GM12878 (cell line): ENCODE measurements around the gene HNRNPA1. TPM values are rescaled to one million over a fixed set of nuclear protein-coding genes. Genes with fewer than 3 reads are reported as not detected.
"Not testable (repeated sequence)": the region's sequence is repeated elsewhere in the genome, so short reads cannot be mapped to it uniquely, and the experiment has no call there.

Experiments used
- ATAC-seq: fragments of 200-7000 bp; cut with Tn5 transposase; 3 replicates; pipeline ENCODE4 v1.9.1; 2020; ENCODE audit warnings: mild to moderate bottlenecking, moderate library complexity
- BruUV-seq: library from RNA; stranded (reverse); fragments of 400-500 nt; replicated peaks from 2 replicates; lab custom pipeline; 2021; lab: Mats Ljungman, UMichigan
- CTCF ChIA-PET: fragments of 300-600 bp; sonication (Branson Sonifier 250); formaldehyde crosslinking; extraction: SDS; loops from one replicate; lab custom pipeline; 2021; ENCODE audit warnings: inconsistent platforms; lab: Yijun Ruan, JAX
- POLR2A ChIA-PET: fragments of 350-600 bp; formaldehyde crosslinking; extraction: SDS; loops from one replicate; lab custom pipeline; 2021; ENCODE audit warnings: inconsistent platforms; lab: Charles Lee
- RAD21 ChIA-PET: fragments of 300-600 bp; sonication (Branson Sonifier 250); formaldehyde crosslinking; loops from one replicate; lab custom pipeline; 2023; ENCODE audit warnings: antibody characterized with exemption; ENCODE audit not compliant: unreplicated experiment; lab: Charles Lee
- SMC1A ChIA-PET: fragments of 300-600 bp; sonication (Branson Sonifier 250); formaldehyde crosslinking; loops from one replicate; lab custom pipeline; 2023; ENCODE audit not compliant: unreplicated experiment, uncharacterized antibody; lab: Charles Lee
- DNase-seq: peaks from one replicate; pipeline ENCODE4 v3.0.0-alpha.2; 2011; ENCODE audit warnings: low read depth, low spot score
- FAIRE-seq: peaks from 3 replicates; lab custom pipeline; 2011; peaks lifted over from hg19 to GRCh38; lab: Jason Lieb, UNC
- H2AFZ ChIP-seq: 2 replicates; pipeline ENCODE4 v1.6.0; 2011; ENCODE audit warnings: low read depth, low read length, control low read depth; ENCODE audit not compliant: control insufficient read depth
- H3K27ac ChIP-seq: 2 replicates; pipeline ENCODE4 v1.5.1; 2011; ENCODE audit warnings: control low read depth; ENCODE audit not compliant: control insufficient read depth, insufficient read depth
- H3K27me3 ChIP-seq, 2 experiments: replicated peaks in 1 of 2; 2 replicates each; pipeline versions ENCODE4 v1.6.0 to v1.6.1; 2011; ENCODE audit warnings: low read length in 1 of 2; ENCODE audit not compliant: control insufficient read depth in 2 of 2, insufficient read depth in 2 of 2
- H3K36me3 ChIP-seq, 2 experiments: 2 replicates each; pipeline ENCODE4 v1.5.1; 2011; ENCODE audit warnings: low read length in 1 of 2; ENCODE audit not compliant: control insufficient read depth in 2 of 2, insufficient read depth in 2 of 2
- H3K4me1 ChIP-seq: 2 replicates; pipeline ENCODE4 v1.6.1; 2011; ENCODE audit warnings: mild to moderate bottlenecking, low read length, moderate library complexity, mixed read lengths; ENCODE audit not compliant: control insufficient read depth, insufficient read depth
- H3K4me2 ChIP-seq: 2 replicates; pipeline ENCODE4 v1.6.0; 2011; ENCODE audit warnings: control low read depth; ENCODE audit not compliant: control insufficient read depth, insufficient read depth
- H3K4me3 ChIP-seq: fragments of 200-600 bp; sonication (generic); 2 replicates; pipeline ENCODE4 v1.5.1; 2016
- H3K79me2 ChIP-seq: 2 replicates; pipeline ENCODE4 v1.6.0; 2011; ENCODE audit warnings: low read length; ENCODE audit not compliant: control insufficient read depth, insufficient read depth
- H3K9ac ChIP-seq: 2 replicates; pipeline ENCODE4 v1.8.0; 2011; ENCODE audit warnings: low read length, control low read depth, mixed read lengths; ENCODE audit not compliant: control insufficient read depth, insufficient read depth
- H3K9me3 ChIP-seq: replicated peaks from 3 replicates; pipeline ENCODE4 v1.5.1; 2011; ENCODE audit warnings: mild to moderate bottlenecking, low read length; ENCODE audit not compliant: control insufficient read depth, insufficient read depth
- H4K20me1 ChIP-seq: 2 replicates; pipeline ENCODE4 v1.6.0; 2011; ENCODE audit not compliant: control insufficient read depth, insufficient read depth
- CREB1 ChIP-seq: IDR thresholded peaks from 2 replicates; pipeline ENCODE4 v1.6.1; 2012; ENCODE audit warnings: low read depth, mild to moderate bottlenecking, inconsistent platforms
- POLR2AphosphoS2 ChIP-seq: IDR thresholded peaks from 2 replicates; pipeline ENCODE4 v1.6.1; 2011; ENCODE audit warnings: low read depth, mild to moderate bottlenecking, low read length, improper control_type of control experiment, moderate library complexity
- POLR2AphosphoS5 ChIP-seq: IDR thresholded peaks from 2 replicates; pipeline ENCODE4 v1.6.1; 2011; ENCODE audit warnings: mild to moderate bottlenecking, low read length, inconsistent platforms
- POU2F2 ChIP-seq: IDR thresholded peaks from 3 replicates; pipeline ENCODE4 v1.6.1; 2011; ENCODE audit warnings: low read depth, mild to moderate bottlenecking, low read length, borderline replicate concordance
- ZBED1 ChIP-seq: IDR thresholded peaks from 2 replicates; pipeline ENCODE4 v1.6.1; 2016; ENCODE audit warnings: borderline replicate concordance
- WGBS: methylation state at CpG from one replicate; pipeline ENCODE4 v1.1.6; 2016; ENCODE audit warnings: low lambda C conversion rate; ENCODE audit not compliant: insufficient replicate concordance, insufficient coverage; ENCODE audit errors: missing lambda C conversion rate; 5-methylcytosine and 5-hydroxymethylcytosine counted together
- in situ Hi-C: fragments of 300-500 bp; cut with MboI; formaldehyde crosslinking; loops from 9 replicates; pipeline ENCODE4 v1.14.3; 2018; ENCODE audit warnings: mixed read lengths
- intact Hi-C: fragments of 100-400 bp; cut with micrococcal nuclease; formaldehyde crosslinking; loops from one replicate; pipeline ENCODE4 v1.14.2; 2022; ENCODE audit not compliant: unreplicated experiment
- polyA plus RNA-seq, 11 experiments: library from polyadenylated mRNA; depleted of rRNA in 4 of 11; unstranded in 6 of 11; stranded (reverse) in 5 of 11; fragments of >200 nt; fragmentation: Nextera tagmentation in 4 of 11; fragmentation: Illumina TruSeq in 1 of 11; extraction: Ambion mirVana in 4 of 11; extraction: Trizol in 1 of 11; gene quantifications; 1 replicate in 1 of 11; 2 replicates in 10 of 11; pipeline versions ENCODE4 v1.2.1 to v1.2.3, GENCODE V29; 2011 to 2016; ENCODE audit warnings: inconsistent platforms in 2 of 11, missing spikeins in 2 of 11, low read depth in 1 of 11
- total RNA-seq, 4 experiments: library from RNA; depleted of rRNA in 3 of 4; stranded (reverse); fragments of >200 nt in 3 of 4; fragmentation: Illumina TruSeq in 1 of 4; extraction: Trizol in 1 of 4; gene quantifications; 2 replicates each; pipeline versions ENCODE4 v1.2.1 to v1.2.3, GENCODE V29; 2013 to 2021
- TF ChIP-seq, protein P1 (sequence below): fragments of 450-650 bp; formaldehyde crosslinking; IDR thresholded peaks from 2 replicates; pipeline ENCODE4 v1.4.0; 2020; ENCODE audit warnings: mild to moderate bottlenecking, moderate library complexity
- TF ChIP-seq, protein P2 (sequence below): fragments of 450-650 bp; IDR thresholded peaks from 2 replicates; pipeline ENCODE4 v1.6.1; 2017; ENCODE audit warnings: mild to moderate bottlenecking

The HNRNPA1 gene
- total and polyA plus RNA-seq, 10 of the 15 experiments (the other 5 are each of a cell fraction or from before 2014, with no cell fraction given), result 630 to 2,342 (median 1,407) TPM

DNA sequence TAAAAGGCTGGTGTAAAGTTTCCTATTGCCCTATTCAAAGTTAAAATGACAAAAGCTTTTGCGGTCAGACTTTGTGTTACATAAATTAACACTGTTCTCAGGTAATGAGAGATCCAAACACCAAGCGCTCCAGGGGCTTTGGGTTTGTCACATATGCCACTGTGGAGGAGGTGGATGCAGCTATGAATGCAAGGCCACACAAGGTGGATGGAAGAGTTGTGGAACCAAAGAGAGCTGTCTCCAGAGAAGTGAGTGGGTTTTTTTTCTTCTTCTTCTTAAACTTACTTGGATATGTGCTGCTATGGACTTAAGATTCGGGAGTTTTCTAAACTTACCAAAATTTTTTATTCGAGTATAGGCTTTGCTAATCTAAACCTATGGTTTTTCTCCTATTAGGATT lies 1.2 kb downstream of the HNRNPA1 start:
- intact Hi-C loops, result loop anchor here (2.0 kb wide), 1 partner anchor 61 kb away; no protein-coding TSS in a partner anchor
- ChIA-PET CTCF (interaction anchor here (0.9 to 3.1 kb wide), 9 partner anchors 13 to 249 kb away, joined by 3 to 29 read pairs (median 20); partner anchors contain the start of genes COPZ1 and HOXC5), SMC1A (interaction anchor here (0.8 to 3.3 kb wide), 8 partner anchors 9 to 77 kb away, joined by 3 to 32 read pairs (median 4); no protein-coding TSS in a partner anchor), RAD21 (interaction anchor here (1.5 to 4.2 kb wide), 4 partner anchors 9 to 77 kb away, joined by 3 to 39 read pairs (median 22); no protein-coding TSS in a partner anchor), POLR2A (interaction anchor here (0.7 to 4.4 kb wide), 10 partner anchors 8 to 216 kb away, joined by 3 to 60 read pairs (median 13); partner anchors contain the start of genes COPZ1 and NCKAP1L)
- Histone ChIP-seq H3K79me2 (peaks cover 79% of the 10 kb centered on the region), H3K27ac (peak overlapping the region; percentile 99), H3K4me3 (peak overlapping the region; percentile 81), H3K4me2 (peak overlapping the region; percentile 93), H3K9ac (peak overlapping the region; percentile 100), H3K36me3 (peaks cover 16 to 40% of the 10 kb centered on the region in 2 experiments)
- H3K4me1 ChIP-seq, H4K20me1 ChIP-seq, BruUV-seq, H3K9me3 ChIP-seq, ATAC-seq, in situ Hi-C loops, H3K27me3 ChIP-seq, FAIRE-seq, H2AFZ ChIP-seq, DNase-seq: not testable (repeated sequence)
- WGBS, result 0% methylated on average over 4 of the region's 4 CpGs
- 0 out of 2 replicates have a peak, but pooled peaks have one; percentile 9 for TF ChIP-seq ZBED1
- peak; percentile 6; the same call in 1 of the 2 replicates for TF ChIP-seq CREB1

DNA sequence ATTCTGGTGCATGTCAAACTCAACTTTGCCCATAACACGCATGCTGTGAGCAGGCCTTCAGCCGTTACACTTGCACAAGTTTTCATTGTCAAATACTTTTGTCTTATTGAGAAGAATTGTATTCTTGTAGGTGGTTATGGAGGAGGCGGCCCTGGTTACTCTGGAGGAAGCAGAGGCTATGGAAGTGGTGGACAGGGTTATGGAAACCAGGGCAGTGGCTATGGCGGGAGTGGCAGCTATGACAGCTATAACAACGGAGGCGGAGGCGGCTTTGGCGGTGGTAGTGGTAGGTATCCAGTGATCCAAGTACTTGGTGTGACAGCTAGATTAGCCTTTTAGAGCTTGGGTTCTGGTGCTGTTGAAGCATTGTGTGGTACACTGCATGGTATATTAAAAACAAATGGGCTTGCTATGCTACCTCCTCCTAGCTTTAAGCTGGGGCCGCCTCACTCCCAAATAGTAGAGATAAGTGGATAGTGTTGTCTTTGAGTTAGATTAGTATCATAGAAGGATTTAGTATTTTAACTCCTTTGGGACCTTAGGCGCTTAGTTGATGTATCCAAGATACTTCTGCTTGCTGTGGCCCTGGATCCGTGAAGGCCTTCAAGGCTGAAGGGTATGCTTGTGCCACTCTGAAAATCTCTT lies 2.5 kb downstream of the HNRNPA1 start:
- 18% methylated on average over 11 of the region's 11 CpGs for WGBS
- peaks cover 3% of the 10 kb centered on the region; the same call in 1 of the 2 replicates for H3K4me1 ChIP-seq
- peaks cover 23 to 50% of the 10 kb centered on the region in 2 experiments for H3K36me3 ChIP-seq
- intact Hi-C loops (no loop called here), in situ Hi-C loops (no loop called here)
- no TSS peak for BruUV-seq
- 0 out of 2 replicates have a peak overlapping the region, but pooled peaks have one; percentile 12 for H3K27ac ChIP-seq
- ChIA-PET POLR2A (interaction anchor here (1.1 kb wide), 1 partner anchor 76 kb away, joined by 3 read pairs; no protein-coding TSS in a partner anchor), RAD21 (interaction anchor here (1.0 to 1.8 kb wide), 3 partner anchors 9 to 42 kb away, joined by 3 to 8 read pairs (median 6); partner anchors contain the start of gene COPZ1), CTCF (interaction anchor here (1.4 to 3.2 kb wide), 6 partner anchors 10 to 67 kb away, joined by 3 to 21 read pairs (median 7); partner anchors contain the start of gene COPZ1), SMC1A (interaction anchor here (0.8 to 3.2 kb wide), 8 partner anchors 10 to 76 kb away, joined by 3 to 17 read pairs (median 7); no protein-coding TSS in a partner anchor)
- no peaks in the 10 kb centered on the region for H3K9me3 ChIP-seq
- H3K4me3 ChIP-seq, result peak overlapping the region; percentile 81
- H3K27me3 ChIP-seq, result no peaks in the 10 kb centered on the region
- FAIRE-seq (no peak), DNase-seq (no peak), ATAC-seq (no peak)
- H3K9ac ChIP-seq, result peak overlapping the region; percentile 100
- peak overlapping the region; percentile 93 for H3K4me2 ChIP-seq
- H3K79me2 ChIP-seq, result peaks cover 65% of the 10 kb centered on the region
- no peak overlapping the region for H2AFZ ChIP-seq
- peaks cover 8% of the 10 kb centered on the region for H4K20me1 ChIP-seq
- peak; percentile 42 for TF ChIP-seq POLR2AphosphoS5
- TF ChIP-seq, protein P1, sequence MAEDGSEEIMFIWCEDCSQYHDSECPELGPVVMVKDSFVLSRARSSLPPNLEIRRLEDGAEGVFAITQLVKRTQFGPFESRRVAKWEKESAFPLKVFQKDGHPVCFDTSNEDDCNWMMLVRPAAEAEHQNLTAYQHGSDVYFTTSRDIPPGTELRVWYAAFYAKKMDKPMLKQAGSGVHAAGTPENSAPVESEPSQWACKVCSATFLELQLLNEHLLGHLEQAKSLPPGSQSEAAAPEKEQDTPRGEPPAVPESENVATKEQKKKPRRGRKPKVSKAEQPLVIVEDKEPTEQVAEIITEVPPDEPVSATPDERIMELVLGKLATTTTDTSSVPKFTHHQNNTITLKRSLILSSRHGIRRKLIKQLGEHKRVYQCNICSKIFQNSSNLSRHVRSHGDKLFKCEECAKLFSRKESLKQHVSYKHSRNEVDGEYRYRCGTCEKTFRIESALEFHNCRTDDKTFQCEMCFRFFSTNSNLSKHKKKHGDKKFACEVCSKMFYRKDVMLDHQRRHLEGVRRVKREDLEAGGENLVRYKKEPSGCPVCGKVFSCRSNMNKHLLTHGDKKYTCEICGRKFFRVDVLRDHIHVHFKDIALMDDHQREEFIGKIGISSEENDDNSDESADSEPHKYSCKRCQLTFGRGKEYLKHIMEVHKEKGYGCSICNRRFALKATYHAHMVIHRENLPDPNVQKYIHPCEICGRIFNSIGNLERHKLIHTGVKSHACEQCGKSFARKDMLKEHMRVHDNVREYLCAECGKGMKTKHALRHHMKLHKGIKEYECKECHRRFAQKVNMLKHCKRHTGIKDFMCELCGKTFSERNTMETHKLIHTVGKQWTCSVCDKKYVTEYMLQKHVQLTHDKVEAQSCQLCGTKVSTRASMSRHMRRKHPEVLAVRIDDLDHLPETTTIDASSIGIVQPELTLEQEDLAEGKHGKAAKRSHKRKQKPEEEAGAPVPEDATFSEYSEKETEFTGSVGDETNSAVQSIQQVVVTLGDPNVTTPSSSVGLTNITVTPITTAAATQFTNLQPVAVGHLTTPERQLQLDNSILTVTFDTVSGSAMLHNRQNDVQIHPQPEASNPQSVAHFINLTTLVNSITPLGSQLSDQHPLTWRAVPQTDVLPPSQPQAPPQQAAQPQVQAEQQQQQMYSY (CRISPR knock-in tag), result 0 out of 2 replicates have a peak, but pooled peaks have one; percentile 37
- peak; percentile 43; the same call in 1 of the 2 replicates for TF ChIP-seq ZBED1
- TF ChIP-seq POU2F2, result no peak
- TF ChIP-seq, protein P2, sequence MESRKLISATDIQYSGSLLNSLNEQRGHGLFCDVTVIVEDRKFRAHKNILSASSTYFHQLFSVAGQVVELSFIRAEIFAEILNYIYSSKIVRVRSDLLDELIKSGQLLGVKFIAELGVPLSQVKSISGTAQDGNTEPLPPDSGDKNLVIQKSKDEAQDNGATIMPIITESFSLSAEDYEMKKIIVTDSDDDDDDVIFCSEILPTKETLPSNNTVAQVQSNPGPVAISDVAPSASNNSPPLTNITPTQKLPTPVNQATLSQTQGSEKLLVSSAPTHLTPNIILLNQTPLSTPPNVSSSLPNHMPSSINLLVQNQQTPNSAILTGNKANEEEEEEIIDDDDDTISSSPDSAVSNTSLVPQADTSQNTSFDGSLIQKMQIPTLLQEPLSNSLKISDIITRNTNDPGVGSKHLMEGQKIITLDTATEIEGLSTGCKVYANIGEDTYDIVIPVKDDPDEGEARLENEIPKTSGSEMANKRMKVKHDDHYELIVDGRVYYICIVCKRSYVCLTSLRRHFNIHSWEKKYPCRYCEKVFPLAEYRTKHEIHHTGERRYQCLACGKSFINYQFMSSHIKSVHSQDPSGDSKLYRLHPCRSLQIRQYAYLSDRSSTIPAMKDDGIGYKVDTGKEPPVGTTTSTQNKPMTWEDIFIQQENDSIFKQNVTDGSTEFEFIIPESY, result no peak
- TF ChIP-seq POLR2AphosphoS2, result no peak
